Skin of body (tissue), 2 donors: ENCODE measurements around the gene RABL2B. TPM values are rescaled to one million over a fixed set of nuclear protein-coding genes. Genes with fewer than 3 reads are reported as not detected.

Experiments used
- DNase-seq: peaks from one replicate; lab custom pipeline; 2025; lab: John Stamatoyannopoulos, UW
- total RNA-seq: library from RNA; depleted of rRNA; stranded (reverse); fragments of >200 nt; gene quantifications from one replicate; pipeline ENCODE4 v1.2.3, GENCODE V29; 2014

RABL2B gene
- total RNA-seq, 1 donor from 2014 or later, result 8.7 TPM

DNA sequence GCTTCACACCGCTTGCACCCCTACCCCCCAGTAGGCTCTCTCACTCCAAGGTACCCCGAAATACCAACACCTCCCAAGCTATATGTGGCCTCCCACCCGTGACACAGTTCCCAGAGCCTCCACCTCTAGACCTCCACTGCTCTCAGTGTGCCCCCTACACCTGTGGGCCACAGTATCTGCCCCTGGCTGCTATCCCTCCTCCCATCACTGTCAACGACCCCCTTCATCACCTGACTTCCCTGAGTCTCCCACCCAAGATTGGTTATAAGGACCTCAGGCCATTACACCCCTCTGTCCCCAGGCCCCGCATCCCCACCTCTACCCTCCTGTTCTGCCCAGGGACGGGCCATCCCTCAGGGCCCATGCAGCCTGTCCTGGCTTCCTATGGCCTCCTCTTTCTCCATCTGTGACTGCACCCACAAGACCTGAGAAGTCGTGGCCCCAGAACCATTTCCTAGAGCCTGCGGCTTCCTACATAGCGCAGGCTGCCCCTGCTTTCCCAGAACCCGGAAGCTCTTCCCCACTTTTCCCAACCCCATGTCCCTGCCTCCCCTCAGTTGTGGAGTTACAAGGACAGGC lies 44.7 kb downstream of the RABL2B start:
- DNase-seq, result no peak

DNA sequence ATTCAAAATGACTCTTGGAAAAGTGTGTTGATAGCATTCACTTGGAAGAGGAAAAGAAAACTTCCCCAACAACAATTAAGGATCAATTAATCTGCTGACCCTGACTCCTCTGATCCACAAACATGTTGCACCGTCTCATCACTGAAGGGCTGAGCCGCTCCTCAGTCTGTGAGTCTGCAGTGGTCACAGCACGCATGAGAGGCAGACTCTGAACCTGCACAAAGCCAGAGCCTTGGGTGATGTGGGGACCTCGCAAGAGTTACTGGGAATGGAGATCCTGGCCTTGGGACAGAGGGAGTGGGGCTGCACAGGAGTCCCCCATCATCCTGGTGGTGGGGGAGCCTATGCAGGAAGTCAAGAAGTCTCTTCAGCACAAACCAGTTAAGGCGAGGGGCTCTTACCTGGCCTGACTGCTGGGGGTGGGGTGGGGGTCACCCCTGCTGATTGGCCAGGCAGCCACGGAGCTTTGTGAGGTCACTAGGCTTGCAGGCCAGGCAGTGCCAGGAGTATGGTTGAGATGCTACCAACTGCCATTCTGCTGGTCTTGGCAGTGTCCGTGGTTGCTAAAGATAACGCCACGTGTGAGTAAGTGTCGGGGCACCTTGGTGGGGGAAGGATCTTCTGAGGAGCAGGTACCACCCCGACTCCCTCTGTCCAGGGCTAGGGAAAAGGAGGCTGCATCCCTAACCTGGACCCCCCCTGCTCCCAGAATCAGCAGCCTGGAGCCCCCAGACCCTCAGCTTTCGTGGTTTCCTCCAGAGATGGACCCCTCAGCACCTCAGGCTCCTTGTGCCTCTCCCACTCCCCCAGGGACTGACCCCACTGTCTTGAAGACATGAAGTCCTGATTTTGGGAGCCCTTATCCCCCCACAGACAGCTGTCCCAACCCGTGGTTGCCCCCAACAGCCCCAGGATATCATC lies 45.4 kb downstream of the RABL2B start, which contains the start of gene ACR:
TSS of gene ACR (plus strand) at position 477 of the 921 bp plus-strand sequence. CDS start at position 509, 32 bp downstream.
- DNase-seq, result no peak

DNA sequence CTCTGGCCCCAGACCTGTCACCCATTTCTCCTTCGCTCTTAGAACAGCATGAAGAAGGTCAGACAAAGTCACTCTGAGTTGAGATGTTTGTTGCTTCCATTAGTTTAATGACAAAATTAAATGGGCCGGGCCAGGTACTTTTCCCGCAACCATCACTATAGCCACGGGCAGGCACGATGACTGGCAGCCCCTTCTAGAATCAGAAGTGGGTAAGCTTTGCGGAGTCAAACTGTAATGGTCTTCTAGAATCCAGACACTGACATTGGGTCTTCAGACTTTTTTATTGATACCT lies 47.8 kb downstream of the RABL2B start:
- no peak for DNase-seq

DNA sequence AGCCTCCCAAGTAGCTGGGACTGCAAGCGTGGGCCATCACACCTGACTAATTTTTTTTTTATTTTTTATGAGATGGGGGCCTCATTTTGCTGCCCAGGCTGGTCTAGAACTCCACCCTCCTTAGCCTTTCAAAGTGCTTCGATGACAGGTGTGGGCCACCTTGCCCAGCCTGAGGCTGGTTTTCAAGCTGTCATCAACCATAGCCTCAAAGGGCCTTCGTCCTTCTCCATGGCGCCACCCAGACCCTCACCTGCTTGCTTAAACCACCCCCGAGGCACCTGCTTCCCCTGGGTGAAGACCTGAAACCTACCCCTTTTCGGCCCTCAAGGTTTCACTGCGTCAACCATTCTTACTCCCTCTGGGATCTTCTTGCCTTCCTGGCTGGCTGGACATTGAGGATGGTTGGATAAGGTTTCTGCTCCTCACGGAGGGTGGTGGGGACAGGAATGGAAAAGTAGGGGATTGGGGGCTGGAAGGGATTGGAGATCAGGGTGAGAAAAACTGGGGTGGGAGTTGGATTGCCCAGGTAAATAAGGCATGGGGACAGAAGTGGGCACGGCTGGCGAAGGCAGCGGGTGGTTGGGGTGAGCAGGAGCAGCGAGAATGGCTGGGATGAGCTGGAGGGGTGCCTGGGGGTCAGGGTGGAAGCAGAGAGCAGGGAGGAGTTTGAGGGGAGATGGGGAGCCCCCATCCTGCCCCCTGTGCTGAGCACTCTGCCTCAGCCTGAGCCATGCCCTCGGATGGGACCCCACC lies 48.3 kb downstream of the RABL2B start:
- DNase-seq, result no peak

DNA sequence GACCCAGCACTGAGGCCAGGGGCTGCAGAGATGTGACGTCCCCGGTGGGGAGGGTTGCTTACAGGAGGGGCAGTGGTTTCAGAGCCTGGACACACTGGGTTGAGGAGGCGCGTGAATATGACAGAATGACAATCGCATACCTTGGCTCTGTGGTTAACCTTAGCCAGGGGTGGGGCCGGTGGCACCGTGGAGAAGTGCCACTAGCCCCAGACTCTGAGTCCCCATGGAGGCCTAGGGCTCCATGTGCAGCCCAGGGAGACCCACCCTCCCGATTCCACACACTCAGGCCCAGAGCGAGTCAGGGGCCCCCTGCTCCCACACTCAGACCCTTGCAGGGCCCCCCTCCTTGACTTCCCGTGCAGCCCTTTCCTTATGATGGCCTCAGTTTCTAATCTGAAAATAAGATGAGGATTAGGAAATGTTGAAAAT lies 49.1 kb downstream of the RABL2B start:
- DNase-seq, result no peak

DNA sequence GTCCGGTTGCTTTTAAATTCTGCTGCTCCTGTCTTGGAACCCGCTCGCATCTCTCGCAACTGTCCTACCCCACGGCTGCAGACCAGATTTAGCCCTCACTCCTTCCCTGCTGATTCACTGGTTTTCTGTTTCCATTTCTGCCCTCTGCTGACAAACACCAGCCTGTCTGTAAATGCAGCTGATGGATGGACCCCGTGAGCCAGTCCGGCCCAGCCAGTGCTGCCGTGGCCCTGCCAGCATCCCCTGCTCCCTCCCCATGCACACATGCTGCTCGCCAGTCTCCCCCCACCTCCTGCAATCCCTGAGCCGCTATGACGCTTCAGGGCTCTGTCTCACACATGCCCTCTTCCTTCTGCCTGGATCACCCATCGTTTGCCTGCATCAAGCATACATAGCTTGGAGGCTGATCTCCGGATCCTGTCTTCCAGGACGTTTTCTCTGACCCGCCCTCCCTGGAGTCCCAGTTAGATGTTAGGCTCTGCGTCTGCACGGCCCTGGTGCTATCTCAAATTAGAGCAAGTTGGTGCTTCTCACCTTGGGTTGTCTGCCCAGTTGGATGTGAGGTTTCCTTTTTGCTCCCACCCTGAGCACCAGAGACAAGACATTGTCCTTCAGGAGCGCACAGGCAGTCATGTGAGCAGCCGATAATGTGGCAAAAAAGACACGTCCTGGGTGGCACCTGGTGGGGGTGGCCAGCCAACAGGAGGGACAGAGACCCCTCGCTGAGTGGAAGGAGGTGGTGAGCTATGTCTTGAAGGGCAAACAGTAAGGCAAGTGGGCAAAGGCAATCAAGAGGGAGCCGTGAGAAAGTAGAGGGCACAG lies 49.7 kb downstream of the RABL2B start:
- DNase-seq, result no peak

DNA sequence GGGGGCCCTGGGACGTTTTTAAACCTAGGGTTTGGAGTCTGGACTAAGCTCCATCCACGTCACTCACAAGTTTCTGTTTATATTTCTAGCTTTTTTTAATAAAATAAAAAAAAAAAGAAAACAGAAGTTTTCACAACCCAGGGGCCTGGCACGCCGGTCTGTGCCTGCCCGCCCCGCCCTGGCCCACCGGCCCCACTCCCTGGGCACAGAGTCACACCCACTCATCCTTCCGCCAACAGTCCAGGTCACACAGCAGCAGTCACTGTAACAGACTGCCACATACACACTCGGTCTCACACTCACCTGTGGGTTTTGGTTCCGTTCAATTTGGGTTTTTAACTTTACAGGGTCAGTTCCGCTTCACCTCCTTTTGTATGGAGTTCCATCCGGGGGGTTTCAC lies 50.8 kb downstream of the RABL2B start:
- no peak for DNase-seq

DNA sequence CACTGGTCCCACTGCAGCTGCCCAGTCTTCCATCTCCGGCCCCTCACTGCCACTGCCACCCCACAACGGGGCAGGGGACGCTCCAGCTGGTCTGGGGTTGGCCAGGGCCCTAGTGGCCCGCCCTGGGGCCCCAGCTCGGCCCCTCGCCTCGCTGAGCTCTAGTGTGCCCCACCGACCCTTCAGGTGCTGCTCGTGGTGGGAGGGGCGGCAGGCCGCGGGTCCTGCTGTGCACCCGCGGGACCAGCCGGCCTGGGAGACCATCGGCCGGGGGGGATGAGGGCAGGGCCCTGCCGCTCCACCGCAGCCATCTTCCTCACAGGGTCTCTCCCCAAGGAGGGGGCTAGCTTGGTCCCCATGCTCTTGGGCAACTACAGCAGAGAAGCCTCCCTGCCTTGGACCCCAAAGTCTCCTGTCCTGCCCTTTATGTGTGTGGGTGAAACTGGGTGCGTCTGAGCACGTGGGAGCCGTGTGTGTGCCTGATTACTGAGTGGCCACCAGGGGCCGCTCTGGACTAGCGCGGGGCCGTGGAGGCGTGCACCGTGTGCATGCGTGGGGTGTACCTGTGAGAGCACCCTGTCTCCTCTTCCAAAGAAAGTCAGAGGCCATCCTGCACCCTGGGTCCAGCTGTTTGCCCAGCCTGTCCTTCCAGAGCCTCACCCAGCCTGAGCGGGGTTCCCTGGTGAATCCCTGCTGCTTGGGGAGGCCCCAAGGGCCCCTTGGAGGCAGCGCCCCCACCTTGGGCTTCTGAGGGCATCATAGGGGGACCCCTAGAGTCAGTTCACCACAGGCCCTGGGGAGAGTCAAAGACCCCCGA lies 51.4 kb downstream of the RABL2B start:
- no peak for DNase-seq

DNA sequence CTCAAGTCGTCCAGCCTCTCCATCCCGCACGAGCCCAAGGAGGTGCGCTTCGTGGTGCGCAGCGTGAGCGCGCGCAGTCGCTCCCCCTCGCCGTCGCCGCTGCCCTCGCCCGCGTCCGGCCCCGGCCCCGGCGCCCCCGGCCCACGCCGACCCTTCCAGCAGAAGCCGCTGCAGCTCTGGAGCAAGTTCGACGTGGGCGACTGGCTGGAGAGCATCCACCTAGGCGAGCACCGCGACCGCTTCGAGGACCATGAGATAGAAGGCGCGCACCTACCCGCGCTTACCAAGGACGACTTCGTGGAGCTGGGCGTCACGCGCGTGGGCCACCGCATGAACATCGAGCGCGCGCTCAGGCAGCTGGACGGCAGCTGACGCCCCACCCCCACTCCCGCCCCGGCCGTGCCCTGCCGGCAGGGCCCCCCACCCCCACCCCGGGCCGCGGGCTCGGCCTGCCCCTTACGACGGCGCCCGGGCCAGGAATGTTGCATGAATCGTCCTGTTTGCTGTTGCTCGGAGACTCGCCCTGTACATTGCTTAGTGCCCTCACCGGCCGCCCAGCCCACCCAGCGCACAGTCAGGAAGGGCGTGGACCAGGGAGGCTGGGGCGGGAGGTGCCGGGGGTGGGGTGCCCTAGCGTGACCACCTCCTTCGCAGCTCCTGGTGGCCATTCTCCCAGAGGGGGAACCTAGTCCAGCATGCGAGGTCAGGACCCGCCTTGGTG lies 52.3 kb downstream of the RABL2B start:
- no peak for DNase-seq

DNA sequence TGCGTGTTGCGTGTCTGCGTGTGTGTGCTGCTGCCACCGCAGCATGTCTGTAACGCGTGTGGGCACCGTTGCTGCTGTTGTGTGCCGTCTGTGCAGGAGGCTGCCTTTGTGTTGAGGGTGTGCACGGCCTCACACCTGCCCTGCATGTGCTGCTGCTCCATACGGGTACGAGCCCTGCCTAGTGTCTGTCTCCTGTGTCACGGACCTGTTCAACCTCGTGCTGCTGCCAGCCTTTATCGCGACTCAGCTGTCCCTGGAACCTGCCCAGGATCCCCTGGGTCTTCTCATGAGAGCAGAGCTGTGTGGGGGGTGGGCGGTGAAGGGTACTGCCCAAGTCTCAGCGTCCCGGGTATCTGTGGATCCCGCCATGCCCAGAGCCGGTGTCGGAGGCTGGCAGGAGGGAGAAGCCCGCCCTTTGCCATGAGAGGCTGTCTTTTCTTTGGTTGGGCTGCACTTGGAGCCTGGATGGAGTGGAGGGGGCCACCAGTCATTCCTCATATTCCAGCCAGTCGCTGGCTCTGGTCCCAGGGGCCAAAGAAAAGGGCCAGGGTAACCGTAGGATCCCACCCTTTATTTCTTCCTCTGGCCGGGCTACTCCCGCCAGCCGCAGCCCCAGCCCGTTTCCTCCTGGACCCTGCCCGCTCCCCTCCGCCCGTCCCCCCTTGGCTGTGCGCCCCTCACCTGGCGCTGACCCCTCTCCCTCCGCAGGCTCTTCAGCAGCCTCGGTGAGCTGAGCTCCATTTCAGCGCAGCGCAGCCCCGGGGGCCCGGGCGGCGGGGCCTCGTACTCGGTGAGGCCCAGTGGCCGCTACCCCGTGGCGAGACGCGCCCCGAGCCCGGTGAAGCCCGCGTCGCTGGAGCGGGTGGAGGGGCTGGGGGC lies 53.2 kb downstream of the RABL2B start:
- DNase-seq, result no peak

DNA sequence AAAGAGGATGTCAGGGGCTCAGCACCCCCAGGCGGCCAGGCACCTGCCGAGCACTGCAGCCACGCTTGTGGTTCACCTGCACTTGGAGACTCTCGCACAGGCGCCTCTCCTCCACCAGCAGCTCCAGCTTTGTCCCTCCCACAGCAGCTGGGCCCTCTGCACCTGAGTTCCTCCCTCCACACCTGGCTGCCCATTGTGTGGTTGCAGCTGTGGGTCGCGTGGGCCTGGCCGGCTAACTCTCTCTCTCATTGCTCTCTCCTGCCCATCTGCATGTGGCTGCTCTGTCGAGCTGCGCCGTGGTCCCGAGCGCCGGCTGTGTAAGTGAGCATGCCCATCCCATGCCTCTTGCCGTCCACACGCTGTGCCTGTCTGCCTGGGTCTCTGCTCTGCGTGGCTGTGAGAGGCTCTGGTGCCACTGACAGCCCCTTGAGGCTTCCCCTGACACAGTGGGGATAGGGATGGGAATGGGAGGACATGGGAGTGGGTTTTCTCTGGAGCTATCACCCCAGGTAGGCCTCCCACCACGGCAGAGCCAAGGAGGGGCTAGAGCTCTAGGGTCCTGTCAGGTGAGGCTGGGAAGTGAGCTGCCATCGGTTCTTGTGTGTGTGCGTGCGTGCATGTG lies 53.9 kb downstream of the RABL2B start:
- no peak for DNase-seq

DNA sequence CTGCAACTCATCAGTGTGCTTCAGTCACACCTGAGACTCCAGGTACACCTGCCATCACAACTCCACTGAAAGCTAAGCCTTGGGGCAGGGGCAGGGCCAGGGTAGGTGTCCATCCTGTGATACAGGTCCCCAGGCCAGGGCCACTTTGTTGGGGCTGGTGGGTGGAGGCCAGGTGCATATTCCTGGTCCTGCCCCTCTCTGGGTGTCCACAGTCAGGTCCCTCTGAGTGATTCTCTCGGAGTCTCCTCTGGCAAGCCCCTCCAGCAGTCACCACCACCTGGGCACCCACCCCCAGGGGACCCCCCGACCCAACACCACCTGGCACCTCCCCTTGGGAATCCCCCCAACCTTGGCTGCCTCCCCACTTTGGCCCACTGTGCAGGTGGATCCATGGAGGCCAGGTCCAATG lies 54.9 kb downstream of the RABL2B start:
- no peak for DNase-seq

DNA sequence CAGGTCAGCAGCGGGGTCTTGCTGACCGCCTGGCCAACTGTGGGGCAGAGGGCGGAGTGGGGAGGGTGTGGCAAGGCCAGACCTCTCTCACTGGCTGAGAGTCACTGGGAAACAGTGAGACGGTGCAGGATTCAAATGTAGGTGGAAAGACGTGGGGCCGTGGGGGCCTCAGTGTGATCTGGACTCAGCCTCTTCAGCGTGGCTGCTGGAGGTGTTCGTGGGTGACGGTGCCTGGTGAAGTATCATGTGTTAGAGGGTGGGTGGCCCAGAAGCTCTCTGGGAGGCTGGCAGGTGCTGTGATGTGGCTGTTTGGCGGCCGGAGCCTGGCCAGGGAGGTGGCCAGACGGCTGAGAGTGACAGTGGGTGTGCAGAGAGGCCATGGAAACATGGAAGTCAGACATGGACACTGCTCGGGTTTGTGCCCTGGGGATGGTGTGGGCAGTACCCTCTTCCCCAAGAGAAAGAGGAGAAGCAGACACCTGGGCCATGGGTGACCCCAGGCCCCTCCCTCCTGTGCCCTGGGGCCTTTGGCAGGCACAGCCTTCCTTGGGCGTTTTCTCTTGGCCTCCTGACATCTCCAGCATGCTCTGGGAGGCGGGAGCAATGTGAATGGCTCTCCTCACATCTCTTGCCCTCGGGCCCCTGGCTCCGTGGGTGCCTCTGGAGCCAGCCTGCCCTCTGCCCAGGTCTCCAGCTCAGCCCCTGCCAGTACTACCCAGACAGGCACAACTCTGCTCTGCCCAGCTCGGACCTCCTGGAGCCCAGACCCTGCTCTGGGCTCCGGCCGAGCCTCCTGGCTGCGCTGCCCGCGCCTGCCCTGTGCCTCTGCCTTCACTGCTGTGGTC lies 55.5 kb downstream of the RABL2B start:
- no peak for DNase-seq

DNA sequence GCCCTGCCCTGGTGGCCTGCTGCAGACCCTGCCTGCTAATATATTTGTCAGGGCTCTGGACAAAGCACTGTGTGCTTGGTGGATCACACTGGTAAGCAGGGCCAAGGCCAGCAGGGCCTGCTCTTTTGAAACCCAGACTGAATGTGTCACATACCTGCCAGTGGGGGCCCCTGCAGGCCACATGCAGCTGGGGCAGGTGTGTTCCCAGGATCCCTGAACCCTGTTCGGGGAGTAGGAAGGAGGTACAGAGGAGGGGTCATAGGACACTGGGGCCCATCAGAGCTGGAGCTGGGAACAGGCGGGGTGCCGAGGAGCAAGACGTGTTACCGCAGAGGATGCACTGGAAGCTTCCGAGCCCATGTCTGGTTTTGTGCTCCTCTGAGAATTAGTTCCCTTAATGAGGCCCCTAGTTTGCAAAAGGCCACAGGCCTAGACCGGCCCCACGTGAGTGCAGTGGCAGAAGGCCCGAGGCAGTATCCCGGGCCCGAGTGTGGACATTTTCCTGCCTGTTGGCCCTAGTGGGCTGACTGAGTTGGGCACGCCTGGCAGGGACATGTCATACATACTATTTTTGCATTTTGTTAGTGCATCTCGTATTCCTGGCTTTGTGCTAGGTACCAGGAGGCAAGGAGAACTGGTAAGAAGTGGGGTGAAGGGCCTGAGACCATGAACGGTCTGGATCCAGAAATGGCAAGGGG lies 56.6 kb downstream of the RABL2B start:
- DNase-seq, result no peak

DNA sequence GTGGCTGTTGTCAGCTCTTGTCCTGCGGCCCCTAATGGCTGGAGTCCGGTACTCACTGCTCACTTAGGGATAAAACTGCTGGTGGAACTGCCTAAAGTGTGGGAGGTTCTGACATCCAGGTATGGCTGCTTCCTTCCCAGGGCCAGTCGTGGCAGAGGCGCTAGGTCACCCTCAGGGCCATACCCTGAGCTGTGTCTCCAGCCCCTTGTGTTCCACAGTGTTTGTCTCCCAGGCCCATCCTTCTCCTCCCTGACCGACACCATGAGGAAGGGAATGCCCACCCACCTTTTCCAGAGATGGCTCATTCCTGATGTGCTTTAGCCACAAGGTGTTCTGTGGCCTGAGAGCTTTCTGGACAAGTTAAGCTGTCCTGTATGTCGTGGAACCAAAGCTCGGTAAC lies 57.8 kb downstream of the RABL2B start:
- DNase-seq, result no peak

DNA sequence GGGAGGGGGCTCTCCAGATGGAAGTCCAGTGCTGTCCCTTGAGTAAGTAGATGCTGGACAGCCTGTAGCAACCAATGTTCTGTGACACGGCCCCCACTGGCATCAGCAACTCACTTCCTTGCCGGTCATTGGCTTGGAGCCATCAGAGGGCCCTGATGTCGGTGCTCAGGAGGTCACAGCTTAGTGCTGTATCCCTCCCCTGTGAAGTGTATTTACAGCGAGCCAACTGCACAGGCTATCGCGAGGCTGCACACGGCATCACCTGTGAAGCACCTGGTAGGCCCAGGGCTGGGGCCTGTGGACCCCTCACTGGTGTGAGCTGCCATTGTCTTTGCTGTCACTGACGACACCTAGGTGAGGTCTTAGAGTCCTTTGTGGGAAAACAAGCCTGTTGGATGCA lies 58.8 kb downstream of the RABL2B start:
- DNase-seq, result no peak

DNA sequence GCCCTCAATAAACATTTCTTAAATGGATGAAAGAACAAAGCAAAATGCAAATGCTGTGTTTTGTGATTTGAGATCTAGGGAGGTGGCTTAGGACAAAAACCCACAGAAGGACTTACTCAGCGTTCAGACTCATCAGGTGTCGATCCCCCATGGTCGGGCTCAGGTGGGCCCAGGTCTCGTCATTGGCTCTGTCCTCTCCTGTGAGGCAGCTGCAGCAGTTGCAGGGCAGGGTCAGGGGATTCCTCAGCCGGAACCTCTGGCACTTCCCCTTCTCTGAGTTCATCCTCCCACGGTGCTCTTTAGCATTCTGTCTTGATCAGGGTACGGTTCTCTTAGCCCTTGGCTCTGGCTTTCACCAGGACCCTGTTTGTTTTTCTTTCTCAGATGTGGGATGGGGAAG lies 59.4 kb downstream of the RABL2B start:
- no peak for DNase-seq
